Measurements from ENCODE around the gene PTPN7. TPM values are rescaled to one million over a fixed set of nuclear protein-coding genes. Genes with fewer than 3 reads are reported as not detected.

The PTPN7 gene
- 1.3 TPM for total RNA-seq

GRCh38 chr1:202160377-202160940 is at the start of gene PTPN7:
PTPN7 (minus strand) TSS chr1:202160602; CDS start chr1:202159402, 1,200 bp downstream.

GRCh38 chr1:202193614-202194327 is 33.4 kb upstream of the PTPN7 start, which contains the start of gene LGR6:
LGR6 (plus strand) TSS chr1:202193799; CDS start chr1:202193990, 191 bp downstream.

DNA sequence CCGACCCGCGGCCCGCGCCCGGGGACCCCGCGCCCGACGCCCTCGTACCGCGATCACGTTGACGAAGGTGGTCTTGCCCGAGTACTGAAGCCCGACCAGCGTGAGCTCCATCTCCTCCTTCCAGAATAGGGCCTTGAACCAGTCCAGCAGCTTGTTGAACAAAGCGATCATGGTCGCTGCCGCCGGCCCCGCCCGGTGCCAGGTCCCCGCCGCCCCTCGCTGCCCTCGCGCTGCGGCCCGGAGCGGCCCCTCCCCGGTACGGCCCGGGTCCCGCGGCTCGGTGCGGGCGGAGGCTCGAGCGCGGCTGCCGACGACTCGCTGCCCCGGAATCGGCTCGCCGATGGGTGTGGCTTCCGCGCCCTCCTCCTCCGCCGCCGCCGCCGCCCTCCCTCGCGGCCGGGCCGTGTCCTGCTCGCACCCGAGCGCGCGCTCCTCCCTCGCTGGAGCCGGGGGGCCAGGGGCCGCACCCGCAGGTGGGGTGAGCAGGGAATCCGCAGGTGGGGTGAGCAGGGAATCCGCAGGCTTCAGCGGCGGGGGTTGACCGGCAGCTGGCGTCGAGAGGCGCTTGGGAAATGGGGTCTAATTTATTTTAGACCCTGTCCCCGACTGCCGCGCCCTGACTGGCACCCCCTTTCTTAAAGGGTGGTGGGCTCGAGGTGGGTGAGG is 15.9 kb downstream of the PTPN7 start, which contains the start of gene ARL8A:
Gene ARL8A, minus strand, starts transcription at position 336 of the 666 bp plus-strand sequence. Its CDS starts 165 bp downstream, at position 171.

GRCh38 chr1:202122639-202123335 is 37.6 kb downstream of the PTPN7 start, which contains the start of gene GPR37L1:
GPR37L1 (plus strand) TSS chr1:202122917; CDS start chr1:202122964, 47 bp downstream.

Other genes starting within 250 kb of the PTPN7 start
- 23.3 TPM for gene LMOD1, start 214.1 kb downstream of the PTPN7 start, total RNA-seq
- gene TIMM17A, start 205.1 kb downstream of the PTPN7 start, total RNA-seq: 35.5 TPM
- gene RNPEP, start 178.0 kb downstream of the PTPN7 start, total RNA-seq: 39.5 TPM
- 59.8 TPM for gene ELF3, start 150.0 kb downstream of the PTPN7 start, total RNA-seq
- gene GPR37L1, start 37.7 kb downstream of the PTPN7 start, total RNA-seq: 0.88 TPM
- gene ARL8A, start 15.9 kb downstream of the PTPN7 start, total RNA-seq: 36.2 TPM
- gene LGR6, start 33.2 kb upstream of the PTPN7 start, total RNA-seq: 3.6 TPM
- 16.9 TPM for gene UBE2T, start 181.3 kb upstream of the PTPN7 start, total RNA-seq
- gene PPP1R12B, start 188.1 kb upstream of the PTPN7 start, total RNA-seq: 121 TPM

Data from camera-type eye (tissue), 1 donor.